HG03432 (cell line): ENCODE results near the gene OTOG.

Experiments
- ATAC-seq: cut with Tn5 transposase; IDR thresholded peaks from one replicate; pipeline ENCODE4 v1.9.1; 2021; ENCODE audit warnings: mild to moderate bottlenecking, moderate library complexity; ENCODE audit not compliant: unreplicated experiment

The OTOG gene

GRCh38 chr11:17547051-17547577, at the start of gene OTOG:
Gene OTOG, plus strand, starts transcription at chr11:17547259. Its CDS starts 114 bp downstream, at chr11:17547373.
- ATAC-seq = no peak

- ATAC-seq = no peak
These were observed 49.0 kb upstream of the OTOG start for GRCh38 chr11:17498058-17498457.

GRCh38 chr11:17498475-17498874, 48.6 kb upstream of the OTOG start:
- no peak for ATAC-seq

GRCh38 chr11:17500673-17501072, 46.4 kb upstream of the OTOG start:
- no peak for ATAC-seq

- ATAC-seq = no peak
These were observed 44.4 kb upstream of the OTOG start for GRCh38 chr11:17502630-17503029.

- ATAC-seq = peak; percentile 80
These were observed 42.5 kb upstream of the OTOG start for GRCh38 chr11:17504330-17505107.

GRCh38 chr11:17505146-17505545, 41.9 kb upstream of the OTOG start:
- no peak for ATAC-seq

- no peak for ATAC-seq
These were observed 40.7 kb upstream of the OTOG start for GRCh38 chr11:17506314-17506713.

- ATAC-seq = no peak
These were observed 40.1 kb upstream of the OTOG start for GRCh38 chr11:17506942-17507341.

- ATAC-seq = no peak
These were observed 39.3 kb upstream of the OTOG start for GRCh38 chr11:17507773-17508172.

- no peak for ATAC-seq
These were observed 38.8 kb upstream of the OTOG start for GRCh38 chr11:17508306-17508705.

GRCh38 chr11:17508791-17509190, 38.3 kb upstream of the OTOG start:
- ATAC-seq = no peak

- ATAC-seq = no peak
These were observed 36.4 kb upstream of the OTOG start for GRCh38 chr11:17510507-17511206.

- no peak for ATAC-seq
These were observed 35.5 kb upstream of the OTOG start for GRCh38 chr11:17511571-17511970.

- ATAC-seq = no peak
These were observed 35.0 kb upstream of the OTOG start for GRCh38 chr11:17512101-17512500.

- ATAC-seq = no peak
These were observed 33.2 kb upstream of the OTOG start for GRCh38 chr11:17513853-17514252.

- ATAC-seq = no peak
These were observed 32.6 kb upstream of the OTOG start for GRCh38 chr11:17514476-17514875.

GRCh38 chr11:17515443-17516176, 31.4 kb upstream of the OTOG start:
- no peak for ATAC-seq

- ATAC-seq = no peak
These were observed 30.4 kb upstream of the OTOG start for GRCh38 chr11:17516551-17517150.

- no peak for ATAC-seq
These were observed 29.9 kb upstream of the OTOG start for GRCh38 chr11:17517186-17517585.

- no peak for ATAC-seq
These were observed 28.7 kb upstream of the OTOG start for GRCh38 chr11:17518366-17518765.
